ENCODE measurements around the gene CIC. TPM values are rescaled to one million over a fixed set of nuclear protein-coding genes. Genes with fewer than 3 reads are reported as not detected.
A peak's percentile ranks its signal among the peaks of the same experiment; 100 is the strongest.

Gene CIC
- total and polyA plus RNA-seq, 2 donors from 2014 or later: 18.8 to 90.9 TPM

DNA sequence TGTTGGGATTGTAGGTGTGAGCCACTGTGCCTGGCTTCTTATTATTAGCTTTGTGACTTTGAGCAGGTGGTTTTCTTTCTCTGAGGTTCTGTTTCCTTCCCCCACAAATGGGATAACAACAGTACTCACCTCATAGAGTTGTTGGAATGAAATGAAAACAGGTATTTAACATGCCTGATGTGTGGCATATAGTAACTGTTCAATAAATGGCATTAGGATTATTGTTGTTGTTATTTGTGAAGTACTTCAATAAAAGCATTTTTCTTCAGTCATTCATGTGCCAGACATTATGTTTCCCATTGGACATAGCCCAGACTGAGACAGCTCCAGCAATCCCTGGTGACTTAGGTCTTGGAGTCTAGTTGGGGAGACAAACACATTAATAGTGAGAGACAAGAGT is 57.9 kb downstream of the CIC start:
- peak overlapping the region in 1 of 3 donors; percentile 94 for H3K9ac ChIP-seq (ENCODE audit: low read length in 3 of 3)
- H3K4me3 ChIP-seq (ENCODE audit: low read length in 3 of 3): peak overlapping the region in 1 of 3 donors; percentile 91
- H3K27ac ChIP-seq (ENCODE audit: low read depth in 2 of 2, low read length in 2 of 2): no peak overlapping the region
- TF ChIP-seq, protein P1, sequence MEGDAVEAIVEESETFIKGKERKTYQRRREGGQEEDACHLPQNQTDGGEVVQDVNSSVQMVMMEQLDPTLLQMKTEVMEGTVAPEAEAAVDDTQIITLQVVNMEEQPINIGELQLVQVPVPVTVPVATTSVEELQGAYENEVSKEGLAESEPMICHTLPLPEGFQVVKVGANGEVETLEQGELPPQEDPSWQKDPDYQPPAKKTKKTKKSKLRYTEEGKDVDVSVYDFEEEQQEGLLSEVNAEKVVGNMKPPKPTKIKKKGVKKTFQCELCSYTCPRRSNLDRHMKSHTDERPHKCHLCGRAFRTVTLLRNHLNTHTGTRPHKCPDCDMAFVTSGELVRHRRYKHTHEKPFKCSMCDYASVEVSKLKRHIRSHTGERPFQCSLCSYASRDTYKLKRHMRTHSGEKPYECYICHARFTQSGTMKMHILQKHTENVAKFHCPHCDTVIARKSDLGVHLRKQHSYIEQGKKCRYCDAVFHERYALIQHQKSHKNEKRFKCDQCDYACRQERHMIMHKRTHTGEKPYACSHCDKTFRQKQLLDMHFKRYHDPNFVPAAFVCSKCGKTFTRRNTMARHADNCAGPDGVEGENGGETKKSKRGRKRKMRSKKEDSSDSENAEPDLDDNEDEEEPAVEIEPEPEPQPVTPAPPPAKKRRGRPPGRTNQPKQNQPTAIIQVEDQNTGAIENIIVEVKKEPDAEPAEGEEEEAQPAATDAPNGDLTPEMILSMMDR (IDR thresholded peaks at IDR 0.05; ENCODE audit: borderline replicate concordance, extremely low read depth, insufficient read depth): no peak
- H3K27me3 ChIP-seq (ENCODE audit: control insufficient read depth, insufficient read depth, low read length): peaks cover 4% of the 10 kb centered on the region
- no peak for DNase-seq
- peaks cover 0 to 10% (median 9%) of the 10 kb centered on the region in 3 donors for H3K4me1 ChIP-seq (ENCODE audit: control insufficient read depth in 2 of 3, insufficient read depth in 2 of 3, low read depth in 1 of 3, low read length in 3 of 3)
- H3K36me3 ChIP-seq (ENCODE audit: control insufficient read depth in 2 of 3, insufficient read depth in 3 of 3, low read length in 3 of 3): no peaks in the 10 kb centered on the region
- H3K9me3 ChIP-seq (ENCODE audit: control insufficient read depth in 2 of 3, insufficient read depth in 1 of 3, low read length in 3 of 3): no peaks in the 10 kb centered on the region
- intact Hi-C loops (cut with DNase I): no loop called here
- no peak for FAIRE-seq

DNA sequence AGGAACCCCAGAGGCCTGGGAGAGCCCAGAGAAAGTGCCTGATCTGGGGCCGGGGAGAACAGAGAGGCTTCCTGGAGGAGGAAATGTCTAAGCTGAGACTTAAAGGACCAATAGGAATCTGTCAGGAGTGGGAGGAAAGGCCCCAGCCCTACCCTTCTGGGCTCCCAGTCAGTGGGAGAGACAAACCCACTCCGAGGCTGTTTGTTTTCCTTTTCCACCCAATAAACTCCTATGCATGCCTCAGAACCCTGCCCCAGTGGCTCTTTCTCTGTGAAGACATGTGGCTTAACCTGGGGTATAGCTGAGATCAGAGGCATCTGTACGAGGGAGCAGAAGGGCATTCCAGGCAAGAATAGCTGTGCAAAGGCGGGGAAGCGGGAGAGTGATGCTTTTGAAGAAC is 58.3 kb downstream of the CIC start:
- Histone ChIP-seq H3K4me3 (ENCODE audit: low read length in 3 of 3) (no peak overlapping the region), H3K27ac (ENCODE audit: low read depth in 2 of 2, low read length in 2 of 2) (no peak overlapping the region), H3K9ac (ENCODE audit: low read length in 3 of 3) (no peak overlapping the region), H3K36me3 (ENCODE audit: control insufficient read depth in 2 of 3, insufficient read depth in 3 of 3, low read length in 3 of 3) (no peaks in the 10 kb centered on the region), H3K9me3 (ENCODE audit: control insufficient read depth in 2 of 3, insufficient read depth in 1 of 3, low read length in 3 of 3) (no peaks in the 10 kb centered on the region), H3K27me3 (ENCODE audit: control insufficient read depth, insufficient read depth, low read length) (peaks cover 4% of the 10 kb centered on the region), H3K4me1 (ENCODE audit: control insufficient read depth in 2 of 3, insufficient read depth in 2 of 3, low read depth in 1 of 3, low read length in 3 of 3) (peaks cover 0 to 10% (median 9%) of the 10 kb centered on the region in 3 donors)
- DNase-seq (no peak), FAIRE-seq (no peak)
- intact Hi-C loops (cut with DNase I): no loop called here
- TF ChIP-seq, protein P1 (IDR thresholded peaks at IDR 0.05; ENCODE audit: borderline replicate concordance, extremely low read depth, insufficient read depth): no peak

DNA sequence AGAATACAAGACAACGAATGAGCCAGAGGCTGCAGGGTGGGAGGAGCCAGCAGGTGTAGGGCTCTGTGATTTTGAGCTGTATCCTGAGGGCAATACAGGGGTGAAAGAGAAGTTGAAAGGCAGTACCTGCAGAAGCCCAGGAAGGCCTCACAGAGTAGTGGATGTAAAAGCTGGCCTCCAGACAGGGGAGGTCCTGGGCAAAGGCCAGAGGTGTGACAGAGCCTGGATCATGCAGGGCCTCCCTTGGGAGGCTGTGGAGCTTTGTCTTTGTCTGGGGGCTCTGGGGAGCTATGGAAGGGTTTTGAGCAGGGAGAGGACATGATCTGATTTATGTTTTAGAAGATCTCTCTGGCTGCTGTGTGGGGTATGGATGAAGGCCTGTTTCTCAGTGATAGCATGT is 59.1 kb downstream of the CIC start:
- Histone ChIP-seq H3K9ac (ENCODE audit: low read length in 3 of 3) (no peak overlapping the region), H3K27me3 (ENCODE audit: control insufficient read depth, insufficient read depth, low read length) (peaks cover 4% of the 10 kb centered on the region), H3K9me3 (ENCODE audit: control insufficient read depth in 2 of 3, insufficient read depth in 1 of 3, low read length in 3 of 3) (no peaks in the 10 kb centered on the region), H3K27ac (ENCODE audit: low read depth in 2 of 2, low read length in 2 of 2) (no peak overlapping the region), H3K4me1 (ENCODE audit: control insufficient read depth in 2 of 3, insufficient read depth in 2 of 3, low read depth in 1 of 3, low read length in 3 of 3) (peaks cover 0 to 10% (median 9%) of the 10 kb centered on the region in 3 donors), H3K4me3 (ENCODE audit: low read length in 3 of 3) (no peak overlapping the region), H3K36me3 (ENCODE audit: control insufficient read depth in 2 of 3, insufficient read depth in 3 of 3, low read length in 3 of 3) (no peaks in the 10 kb centered on the region)
- intact Hi-C loops (cut with DNase I): no loop called here
- FAIRE-seq (no peak), DNase-seq (no peak)
- TF ChIP-seq, protein P1 (IDR thresholded peaks at IDR 0.05; ENCODE audit: borderline replicate concordance, extremely low read depth, insufficient read depth): no peak

DNA sequence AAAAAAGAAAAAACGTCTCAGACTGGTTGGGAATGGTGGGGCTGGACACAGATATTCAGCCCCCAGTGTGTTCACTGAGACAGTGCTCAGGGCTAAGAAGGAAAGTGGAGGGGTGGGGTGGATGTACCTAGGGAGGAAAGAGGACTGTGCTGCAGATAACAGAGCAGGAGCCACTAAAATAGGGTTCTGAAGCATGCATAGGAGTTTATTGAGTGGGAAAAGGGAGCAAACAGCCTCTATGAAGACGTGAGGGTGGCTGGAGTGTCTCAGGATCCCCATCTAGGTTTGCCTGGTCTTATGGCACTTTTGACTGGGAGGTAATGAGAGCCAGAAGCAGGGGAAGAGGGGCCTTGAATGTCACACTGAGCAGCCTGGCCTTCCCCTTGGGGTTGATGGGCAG is 59.8 kb downstream of the CIC start:
- TF ChIP-seq, protein P1 (IDR thresholded peaks at IDR 0.05; ENCODE audit: borderline replicate concordance, extremely low read depth, insufficient read depth): no peak
- H3K9me3 ChIP-seq (ENCODE audit: control insufficient read depth in 2 of 3, insufficient read depth in 1 of 3, low read length in 3 of 3): no peaks in the 10 kb centered on the region
- peaks cover 0 to 10% (median 9%) of the 10 kb centered on the region in 3 donors for H3K4me1 ChIP-seq (ENCODE audit: control insufficient read depth in 2 of 3, insufficient read depth in 2 of 3, low read depth in 1 of 3, low read length in 3 of 3)
- no peak overlapping the region for H3K27ac ChIP-seq (ENCODE audit: low read depth in 2 of 2, low read length in 2 of 2)
- H3K36me3 ChIP-seq (ENCODE audit: control insufficient read depth in 2 of 3, insufficient read depth in 3 of 3, low read length in 3 of 3): no peaks in the 10 kb centered on the region
- H3K4me3 ChIP-seq (ENCODE audit: low read length in 3 of 3): no peak overlapping the region
- DNase-seq (no peak), FAIRE-seq (no peak)
- intact Hi-C loops (cut with DNase I): no loop called here
- no peak overlapping the region for H3K9ac ChIP-seq (ENCODE audit: low read length in 3 of 3)
- no peaks in the 10 kb centered on the region for H3K27me3 ChIP-seq (ENCODE audit: control insufficient read depth, insufficient read depth, low read length)

Data from kidney (tissue), 14 donors.